HFFc6 (cell line): Measurements from ENCODE around the gene CLDN18. TPM values are rescaled to one million over a fixed set of nuclear protein-coding genes. Genes with fewer than 3 reads are reported as not detected.
A peak's percentile ranks its signal among the peaks of the same experiment; 100 is the strongest.

Experiments used
- DNase-seq: peaks from one replicate; pipeline ENCODE4 v3.0.0-alpha.2; 2018
- H3K27ac Mint-ChIP-seq: 2 replicates; pipeline ENCODE4 v1.8.0; 2020; ENCODE audit warnings: mild to moderate bottlenecking, mixed read lengths
- H3K27me3 Mint-ChIP-seq: 2 replicates; pipeline ENCODE4 v1.8.0; 2021; ENCODE audit warnings: mild to moderate bottlenecking, moderate library complexity, mixed read lengths; ENCODE audit not compliant: insufficient read depth
- H3K36me3 Mint-ChIP-seq: 2 replicates; pipeline ENCODE4 v1.8.0; 2021; ENCODE audit warnings: low read depth, mixed read lengths
- H3K4me1 Mint-ChIP-seq: 2 replicates; pipeline ENCODE4 v1.8.0; 2020; ENCODE audit warnings: low read depth, mixed read lengths
- H3K4me3 Mint-ChIP-seq: 2 replicates; pipeline ENCODE4 v1.8.0; 2020; ENCODE audit warnings: mild to moderate bottlenecking, moderate library complexity, mixed read lengths
- H3K9me3 Mint-ChIP-seq: 2 replicates; pipeline ENCODE4 v1.8.0; 2020; ENCODE audit warnings: mild to moderate bottlenecking, mixed read lengths
- total RNA-seq, 6 experiments: library from RNA; stranded (reverse); fragmentation: NEBNext Ultra II Directional; extraction: Animal tissue kit (Norgen Biotek cat#: 25700); gene quantifications; 2 replicates in 1 of 6; 3 replicates in 5 of 6; pipeline ENCODE4 v1.2.3, GENCODE V29; 2021
- TF ChIP-seq, protein P1 (sequence below): fragments of 200-600 bp; sonication (generic); IDR thresholded peaks from 2 replicates; pipeline ENCODE4 v1.5.0; 2021; ENCODE audit warnings: antibody characterized with exemption, mild to moderate bottlenecking

Gene CLDN18
- total RNA-seq, 6 experiments from 2014 or later: not detected

DNA sequence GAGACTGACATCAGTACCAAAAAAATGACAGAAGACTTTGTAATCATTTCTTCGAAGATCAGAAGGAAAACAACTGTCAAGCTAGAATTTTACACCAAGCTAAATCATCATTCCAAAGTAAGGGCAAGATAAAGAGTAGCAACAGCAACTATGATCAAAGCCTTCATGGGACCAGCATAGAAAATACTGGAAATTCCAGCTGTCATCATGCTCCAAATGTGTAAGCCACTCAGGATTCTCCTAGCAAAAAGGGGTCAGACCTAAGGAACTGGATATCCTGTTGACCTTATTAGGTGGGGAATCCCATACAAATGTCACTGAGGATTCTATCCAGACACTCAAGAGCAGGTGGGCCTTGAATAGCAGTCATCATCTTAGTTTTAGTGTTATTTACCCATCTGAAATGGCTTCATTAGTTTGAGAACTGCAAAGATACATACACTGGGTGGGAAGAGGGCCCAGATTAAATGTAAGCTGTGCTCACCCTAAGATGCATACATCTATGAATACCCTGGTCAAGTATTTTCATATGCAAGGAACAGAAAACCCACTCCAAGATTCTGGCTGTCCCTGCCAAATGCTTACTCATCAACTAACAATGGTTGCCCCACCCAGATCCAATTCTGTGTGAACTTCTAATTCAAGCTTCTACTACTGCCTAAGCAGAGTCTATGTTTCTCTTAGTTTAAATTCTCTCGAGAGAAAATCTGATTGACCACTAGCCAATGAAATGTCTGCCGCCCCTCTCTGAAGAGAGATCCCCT lies 33.5 kb downstream of the CLDN18 start:
- peak; percentile 77 for DNase-seq
- TF ChIP-seq, protein P1, sequence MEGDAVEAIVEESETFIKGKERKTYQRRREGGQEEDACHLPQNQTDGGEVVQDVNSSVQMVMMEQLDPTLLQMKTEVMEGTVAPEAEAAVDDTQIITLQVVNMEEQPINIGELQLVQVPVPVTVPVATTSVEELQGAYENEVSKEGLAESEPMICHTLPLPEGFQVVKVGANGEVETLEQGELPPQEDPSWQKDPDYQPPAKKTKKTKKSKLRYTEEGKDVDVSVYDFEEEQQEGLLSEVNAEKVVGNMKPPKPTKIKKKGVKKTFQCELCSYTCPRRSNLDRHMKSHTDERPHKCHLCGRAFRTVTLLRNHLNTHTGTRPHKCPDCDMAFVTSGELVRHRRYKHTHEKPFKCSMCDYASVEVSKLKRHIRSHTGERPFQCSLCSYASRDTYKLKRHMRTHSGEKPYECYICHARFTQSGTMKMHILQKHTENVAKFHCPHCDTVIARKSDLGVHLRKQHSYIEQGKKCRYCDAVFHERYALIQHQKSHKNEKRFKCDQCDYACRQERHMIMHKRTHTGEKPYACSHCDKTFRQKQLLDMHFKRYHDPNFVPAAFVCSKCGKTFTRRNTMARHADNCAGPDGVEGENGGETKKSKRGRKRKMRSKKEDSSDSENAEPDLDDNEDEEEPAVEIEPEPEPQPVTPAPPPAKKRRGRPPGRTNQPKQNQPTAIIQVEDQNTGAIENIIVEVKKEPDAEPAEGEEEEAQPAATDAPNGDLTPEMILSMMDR: no peak
- H3K4me1 Mint-ChIP-seq: peaks cover 56% of the 10 kb centered on the region
- peaks cover 1% of the 10 kb centered on the region; the same call in 1 of the 2 replicates for H3K27me3 Mint-ChIP-seq
- peak overlapping the region; percentile 71 for H3K4me3 Mint-ChIP-seq
- H3K9me3 Mint-ChIP-seq: no peaks in the 10 kb centered on the region
- H3K27ac Mint-ChIP-seq: peak overlapping the region; percentile 93
- peaks cover 14% of the 10 kb centered on the region for H3K36me3 Mint-ChIP-seq

DNA sequence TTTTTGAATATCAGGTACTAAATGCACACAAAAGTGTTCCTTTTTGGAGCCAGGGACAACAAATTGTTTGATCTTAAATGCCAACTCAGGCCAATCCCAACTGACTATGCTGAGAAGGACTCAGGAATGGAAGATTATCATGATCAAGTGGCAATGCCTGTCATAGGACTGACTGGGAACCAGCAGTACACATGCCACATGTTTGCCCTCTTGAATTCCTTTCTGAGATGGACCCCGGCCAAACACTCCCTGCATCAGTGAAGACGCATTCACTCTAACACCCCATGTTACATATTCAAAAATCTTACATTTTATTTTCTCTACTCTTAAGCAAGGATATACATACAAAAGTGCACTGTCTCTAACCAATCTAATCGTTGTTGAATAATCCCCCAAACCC lies 36.1 kb downstream of the CLDN18 start:
- 0 out of 2 replicates have a peak overlapping the region, but pooled peaks have one; percentile 20 for H3K27ac Mint-ChIP-seq

DNA sequence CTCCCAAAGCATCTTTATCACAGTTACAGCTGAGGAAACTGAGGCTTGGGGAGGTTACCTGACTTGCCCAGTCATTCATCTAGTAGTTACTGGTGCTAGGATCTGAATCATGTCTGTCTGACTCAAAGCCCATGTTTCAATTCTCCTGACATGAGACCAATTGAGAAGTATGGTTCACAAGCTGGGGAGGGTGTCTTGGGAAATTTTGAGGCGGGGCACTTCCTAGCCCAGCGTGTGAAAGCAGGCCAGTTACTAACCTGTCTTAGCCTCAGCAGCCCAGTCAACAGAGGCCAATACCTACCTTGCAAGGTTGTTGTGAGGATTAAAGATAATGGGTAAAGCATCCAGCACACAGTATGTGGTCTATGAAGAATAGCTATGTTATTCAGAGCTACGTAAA lies 37.0 kb downstream of the CLDN18 start:
- Mint-ChIP-seq H3K27me3 (peaks cover 1% of the 10 kb centered on the region), H3K27ac (peak overlapping the region; percentile 20; the same call in 1 of the 2 replicates), H3K4me3 (no peak overlapping the region), H3K36me3 (peaks cover 25% of the 10 kb centered on the region), H3K9me3 (no peaks in the 10 kb centered on the region), H3K4me1 (peaks cover 57% of the 10 kb centered on the region)
- TF ChIP-seq, protein P1: no peak
- no peak for DNase-seq

More for the DNA sequence above, 36.1 kb downstream of the CLDN18 start:
- TF ChIP-seq, protein P1: no peak
- peaks cover 1% of the 10 kb centered on the region for H3K27me3 Mint-ChIP-seq
- H3K9me3 Mint-ChIP-seq: no peaks in the 10 kb centered on the region
- peaks cover 65% of the 10 kb centered on the region for H3K4me1 Mint-ChIP-seq
- H3K4me3 Mint-ChIP-seq: no peak overlapping the region
- peaks cover 23% of the 10 kb centered on the region for H3K36me3 Mint-ChIP-seq
- no peak for DNase-seq

DNA sequence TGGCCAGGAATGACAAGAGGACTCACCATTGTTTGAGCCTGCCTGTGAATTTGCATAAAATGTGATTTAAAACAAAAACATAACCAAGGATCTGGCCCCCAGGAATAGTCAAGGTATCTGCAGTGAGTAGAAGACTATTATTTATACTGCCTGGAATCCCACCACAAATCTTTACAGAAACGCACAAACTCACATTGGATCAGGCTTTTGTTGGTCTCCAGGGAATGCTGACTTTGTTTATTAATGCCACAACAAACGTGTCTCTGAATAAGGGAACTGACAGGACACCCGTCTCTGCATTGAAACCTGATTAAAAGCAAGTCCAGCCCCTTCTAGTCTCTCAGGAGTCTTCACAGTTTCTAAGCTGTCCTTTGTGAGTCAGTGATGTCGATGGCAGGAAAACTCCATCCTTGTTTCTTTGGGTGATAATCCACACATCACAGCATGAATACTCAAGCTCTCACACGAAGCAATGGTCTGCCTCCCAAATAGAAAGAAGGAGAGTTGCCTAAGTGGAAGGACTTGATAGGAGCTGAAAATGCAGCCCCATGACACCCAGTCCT lies 37.7 kb downstream of the CLDN18 start:
- TF ChIP-seq, protein P1: no peak
- Mint-ChIP-seq H3K27ac (no peak overlapping the region), H3K36me3 (peaks cover 25% of the 10 kb centered on the region), H3K27me3 (peaks cover 1% of the 10 kb centered on the region), H3K4me3 (no peak overlapping the region), H3K4me1 (peaks cover 52% of the 10 kb centered on the region), H3K9me3 (no peaks in the 10 kb centered on the region)
- DNase-seq: no peak

DNA sequence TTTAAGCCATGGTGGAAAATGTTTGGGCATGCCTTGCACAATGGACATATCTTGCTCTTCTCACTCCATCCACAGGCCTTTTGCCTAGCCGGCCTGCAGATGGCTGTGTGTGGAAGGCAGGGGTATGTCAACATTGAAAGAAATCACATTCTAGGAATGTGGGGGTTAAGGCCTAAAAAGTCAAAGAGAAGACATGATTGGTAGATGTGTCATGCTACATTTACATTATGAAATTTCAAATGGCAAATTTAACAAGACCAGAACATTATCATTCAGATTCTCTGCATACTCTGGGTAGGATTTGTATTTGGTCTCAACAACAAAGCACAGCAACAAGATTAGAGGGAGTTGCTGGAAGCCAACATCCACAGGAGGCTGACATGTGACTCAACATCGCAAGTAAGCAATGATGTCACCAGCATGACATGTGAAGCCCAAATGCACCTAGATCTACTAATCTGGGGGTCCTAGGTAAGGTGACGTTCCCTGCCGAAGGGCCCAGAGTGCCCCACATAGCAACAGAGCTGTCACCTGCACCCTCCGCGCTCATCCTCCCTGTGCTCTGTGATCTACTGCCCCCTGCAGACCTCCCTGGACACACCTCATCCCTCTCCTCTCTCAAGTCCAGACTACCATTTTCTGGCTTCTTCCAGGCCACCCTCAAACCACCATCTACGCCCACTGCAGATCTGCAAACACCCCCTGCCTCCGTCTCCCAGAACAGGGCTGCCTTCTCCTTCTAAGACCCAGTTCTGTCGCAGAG lies 39.4 kb downstream of the CLDN18 start:
- peak; percentile 85 for DNase-seq
- Mint-ChIP-seq H3K4me1 (peaks cover 39% of the 10 kb centered on the region), H3K9me3 (no peaks in the 10 kb centered on the region), H3K36me3 (peaks cover 25% of the 10 kb centered on the region), H3K4me3 (no peak overlapping the region), H3K27ac (peak overlapping the region; percentile 86), H3K27me3 (no peaks in the 10 kb centered on the region; the same call in 1 of the 2 replicates)
- TF ChIP-seq, protein P1: peak; percentile 48
